ENCODE measurements around the gene PRDM4. TPM values are rescaled to one million over a fixed set of nuclear protein-coding genes. Genes with fewer than 3 reads are reported as not detected.

Gene PRDM4
- total and polyA plus RNA-seq, 2 donors (not counting 3 experiments of a cell fraction or from before 2014, with no cell fraction given): 25.6 to 36.8 TPM

- dilution Hi-C loops (cut with MboI; ENCODE audit: extremely low pct_ligation_motif_present, low sequenced_read_pairs) (no loop called here), intact Hi-C loops (cut with micrococcal nuclease) (no loop called here)
- FAIRE-seq: no peak
- ChIA-PET CTCF (no interaction called here), POLR2A (no interaction called here)
- H3K9me1 ChIP-seq (replicated peaks; ENCODE audit: control insufficient read depth, extremely low read depth, insufficient read depth, low read length): no peaks in the 10 kb centered on the region
- TF ChIP-seq CTCF (IDR thresholded peaks at IDR 0.05; ENCODE audit: extremely low read depth in 1 of 2, insufficient read depth in 1 of 2, low read depth in 1 of 2, low read length in 2 of 2): no peak
- TF ChIP-seq MAX (IDR thresholded peaks at IDR 0.05; ENCODE audit: insufficient read depth, insufficient read length): no peak
- TF ChIP-seq JUN (IDR thresholded peaks at IDR 0.05; ENCODE audit: borderline replicate concordance, insufficient read depth, insufficient read length, low read depth): no peak
- no peaks in the 10 kb centered on the region for H3K9me3 ChIP-seq (replicated peaks; ENCODE audit: control insufficient read depth, insufficient read depth, low read length)
- no peak overlapping the region for H3K4me2 ChIP-seq (ENCODE audit: insufficient read depth, low read length)
- H3K27ac ChIP-seq (ENCODE audit: insufficient read depth, low read depth, low read length): no peak overlapping the region
- H3K9ac ChIP-seq (replicated peaks; ENCODE audit: extremely low read depth, insufficient read depth, low read length): no peak overlapping the region
- BruUV-seq (replicated peaks): no TSS peak
- H3K36me3 ChIP-seq (ENCODE audit: control insufficient read depth in 2 of 2, extremely low read depth in 1 of 2, insufficient read depth in 2 of 2, low read length in 2 of 2): no peaks in the 10 kb centered on the region
- peaks cover 31% of the 10 kb centered on the region for H3K79me2 ChIP-seq (ENCODE audit: control insufficient read depth, insufficient read depth, low read length)
- peaks cover 1 to 12% of the 10 kb centered on the region in 2 experiments for H3K27me3 ChIP-seq (ENCODE audit: control insufficient read depth in 2 of 2, insufficient read depth in 2 of 2, low read length in 2 of 2)
- no peak overlapping the region for H2AFZ ChIP-seq (ENCODE audit: low read depth, low read length)
- H3K4me1 ChIP-seq (ENCODE audit: control insufficient read depth, extremely low read depth, insufficient read depth, low read length): peaks cover 24% of the 10 kb centered on the region
- no peak for DNase-seq (ENCODE audit: low read depth, low spot score)
- H4K20me1 ChIP-seq (replicated peaks; ENCODE audit: control insufficient read depth, extremely low read depth, insufficient read depth, low read length): no peaks in the 10 kb centered on the region
- no peak overlapping the region for H3K4me3 ChIP-seq (replicated peaks in 1 of 3; ENCODE audit: insufficient read depth in 1 of 3, low read depth in 1 of 3, low read length in 3 of 3)
Measured at GRCh38 chr12:107762874-107763273, 1.9 kb upstream of the PRDM4 start.

- H3K9me3 ChIP-seq (replicated peaks; ENCODE audit: control insufficient read depth, insufficient read depth, low read length): no peaks in the 10 kb centered on the region
- H3K27me3 ChIP-seq (ENCODE audit: control insufficient read depth in 2 of 2, insufficient read depth in 2 of 2, low read length in 2 of 2): peaks cover 1 to 8% of the 10 kb centered on the region in 2 experiments
- H3K4me2 ChIP-seq (ENCODE audit: insufficient read depth, low read length): peak overlapping the region; percentile 88
- H3K4me3 ChIP-seq (replicated peaks in 1 of 3; ENCODE audit: insufficient read depth in 1 of 3, low read depth in 1 of 3, low read length in 3 of 3): peak overlapping the region; percentile 32 to 88 (median 36)
- peaks cover 27% of the 10 kb centered on the region for H3K4me1 ChIP-seq (ENCODE audit: control insufficient read depth, extremely low read depth, insufficient read depth, low read length)
- no peaks in the 10 kb centered on the region for H4K20me1 ChIP-seq (replicated peaks; ENCODE audit: control insufficient read depth, extremely low read depth, insufficient read depth, low read length)
- no TSS peak for BruUV-seq (replicated peaks)
- CTCF ChIA-PET: interaction anchor here (0.6 to 1.0 kb wide), 2 partner anchors 85 to 124 kb away, joined by 4 to 5 read pairs; no protein-coding TSS in a partner anchor
- peak overlapping the region; percentile 5 for H3K27ac ChIP-seq (ENCODE audit: insufficient read depth, low read depth, low read length)
- POLR2A ChIA-PET: no interaction called here
- H3K79me2 ChIP-seq (ENCODE audit: control insufficient read depth, insufficient read depth, low read length): peaks cover 43% of the 10 kb centered on the region
- H3K9me1 ChIP-seq (replicated peaks; ENCODE audit: control insufficient read depth, extremely low read depth, insufficient read depth, low read length): no peaks in the 10 kb centered on the region
- H3K36me3 ChIP-seq (ENCODE audit: control insufficient read depth in 2 of 2, extremely low read depth in 1 of 2, insufficient read depth in 2 of 2, low read length in 2 of 2): peaks cover 3 to 9% of the 10 kb centered on the region in 2 experiments
- DNase-seq (ENCODE audit: low read depth, low spot score) (no peak), FAIRE-seq (no peak)
- H2AFZ ChIP-seq (ENCODE audit: low read depth, low read length): peak overlapping the region; percentile 94
- dilution Hi-C loops (cut with MboI; ENCODE audit: extremely low pct_ligation_motif_present, low sequenced_read_pairs) (no loop called here), intact Hi-C loops (cut with micrococcal nuclease) (loop anchor here (1.0 to 2.0 kb wide), 3 partner anchors 76 to 669 kb away; partner anchors contain the start of genes CRY1 and PWP1)
- TF ChIP-seq JUN (IDR thresholded peaks at IDR 0.05; ENCODE audit: borderline replicate concordance, insufficient read depth, insufficient read length, low read depth): no peak
- TF ChIP-seq GATA2 (IDR thresholded peaks at IDR 0.05; ENCODE audit: insufficient read depth, insufficient read length, low read depth, low read length): no peak
- TF ChIP-seq EZH2 (IDR thresholded peaks at IDR 0.05; ENCODE audit: borderline replicate concordance, low read depth, low read length, severe bottlenecking): no peak
- no peak for TF ChIP-seq POLR2A (IDR thresholded peaks at IDR 0.05; ENCODE audit: low read depth, low read length)
- no peak for TF ChIP-seq CTCF (IDR thresholded peaks at IDR 0.05; ENCODE audit: extremely low read depth in 1 of 2, insufficient read depth in 1 of 2, low read depth in 1 of 2, low read length in 2 of 2)
- TF ChIP-seq MYC (IDR thresholded peaks at IDR 0.05; ENCODE audit: low read depth, low read length): no peak
- TF ChIP-seq POLR2AphosphoS5 (IDR thresholded peaks at IDR 0.05; ENCODE audit: insufficient read depth, low read depth, low read length): no peak
- TF ChIP-seq MAX (IDR thresholded peaks at IDR 0.05; ENCODE audit: insufficient read depth, insufficient read length): no peak
- no peak for TF ChIP-seq FOS (IDR thresholded peaks at IDR 0.05; ENCODE audit: borderline replicate concordance, insufficient read depth, low read length)
- peak overlapping the region; percentile 49 for H3K9ac ChIP-seq (replicated peaks; ENCODE audit: extremely low read depth, insufficient read depth, low read length)
Measured at GRCh38 chr12:107761502-107761904, 566 bp upstream of the PRDM4 start.
